CD4-positive, CD25-positive, alpha-beta regulatory T cell (primary cell): ENCODE measurements around the gene PHTF2. TPM values are rescaled to one million over a fixed set of nuclear protein-coding genes. Genes with fewer than 3 reads are reported as not detected.
"Not testable (repeated sequence)": the region's sequence is repeated elsewhere in the genome, so short reads cannot be mapped to it uniquely, and the experiment has no call there.

Experiments
- ATAC-seq, 2 donors: fragments of 150-1000 bp; cut with Tn5 transposase; one replicate each; pipeline ENCODE4 v1.10.0; 2021; ENCODE audit warnings: low read depth in 2 of 2, moderate number of reproducible peaks in 2 of 2, moderate library complexity in 1 of 2
- DNase-seq, 3 donors: peaks; one replicate each; pipeline versions ENCODE4 v3.0.0 to v3.0.0-alpha.2; 2012 to 2022; ENCODE audit warnings: mixed read lengths in 1 of 3
- H3K27ac ChIP-seq: one replicate; pipeline ENCODE4 v1.7.0; 2013; ENCODE audit warnings: mild to moderate bottlenecking, low read length; ENCODE audit not compliant: insufficient read depth, poor library complexity, severe bottlenecking
- H3K27me3 ChIP-seq: one replicate; pipeline ENCODE4 v1.7.0; 2013; ENCODE audit warnings: low read length; ENCODE audit not compliant: control insufficient read depth, insufficient read depth
- H3K36me3 ChIP-seq: one replicate; pipeline ENCODE4 v1.7.0; 2013; ENCODE audit warnings: mild to moderate bottlenecking, low read length, moderate library complexity; ENCODE audit not compliant: control insufficient read depth, insufficient read depth
- H3K4me1 ChIP-seq: 2 replicates; pipeline ENCODE4 v1.7.0; 2013; ENCODE audit warnings: mild to moderate bottlenecking, low read length; ENCODE audit not compliant: insufficient read depth, control insufficient read depth, poor library complexity, severe bottlenecking
- H3K4me3 ChIP-seq: one replicate; pipeline ENCODE4 v1.7.0; 2013; ENCODE audit warnings: low read depth, mild to moderate bottlenecking, low read length, moderate library complexity
- H3K9me3 ChIP-seq, 2 experiments: 1 replicate in 1 of 2; 2 replicates in 1 of 2; pipeline ENCODE4 v1.7.0; 2013; ENCODE audit warnings: low read length in 2 of 2, mild to moderate bottlenecking in 1 of 2, moderate library complexity in 1 of 2; ENCODE audit not compliant: control insufficient read depth in 2 of 2
- H3K27ac Mint-ChIP-seq, 3 donors: one replicate each; pipeline ENCODE4 v1.8.0; 2020 to 2022; ENCODE audit warnings: mild to moderate bottlenecking in 3 of 3, mixed read lengths in 3 of 3, moderate library complexity in 2 of 3
- H3K27me3 Mint-ChIP-seq: one replicate; pipeline ENCODE4 v1.8.0; 2022; ENCODE audit warnings: mild to moderate bottlenecking, mixed read lengths
- H3K36me3 Mint-ChIP-seq: one replicate; pipeline ENCODE4 v1.8.0; 2020; ENCODE audit warnings: mixed read lengths
- H3K4me1 Mint-ChIP-seq, 4 donors: one replicate each; pipeline ENCODE4 v1.8.0; 2020 to 2022; ENCODE audit warnings: mixed read lengths in 4 of 4, mild to moderate bottlenecking in 1 of 4
- H3K4me3 Mint-ChIP-seq, 4 donors: one replicate each; pipeline ENCODE4 v1.8.0; 2020 to 2022; ENCODE audit warnings: mild to moderate bottlenecking in 4 of 4, mixed read lengths in 4 of 4, moderate library complexity in 3 of 4
- H3K9me3 Mint-ChIP-seq, 7 donors: one replicate each; pipeline ENCODE4 v1.8.0; 2020 to 2022; ENCODE audit warnings: mixed read lengths in 7 of 7, mild to moderate bottlenecking in 3 of 7, moderate library complexity in 2 of 7
- polyA plus RNA-seq, 4 donors: library from polyadenylated mRNA; unstranded; fragments of 300-500 nt; fragmentation: Illumina TruSeq; gene quantifications; one replicate each; pipeline ENCODE4 v1.2.3, GENCODE V29; 2021
- total RNA-seq: library from RNA; stranded (reverse); gene quantifications from one replicate; pipeline ENCODE4 v1.2.3, GENCODE V29; 2022

Gene PHTF2
- total and polyA plus RNA-seq, 5 donors from 2014 or later = 25.0 to 77.9 (median 28.9) TPM

- Histone ChIP-seq H3K27ac (no peak overlapping the region), H3K9me3 (no peaks in the 10 kb centered on the region), H3K4me3 (no peak overlapping the region), H3K4me1 (no peaks in the 10 kb centered on the region), H3K27me3 (no peaks in the 10 kb centered on the region), H3K36me3 (peaks cover 30% of the 10 kb centered on the region)
- DNase-seq (no peak), ATAC-seq (no peak)
- H3K36me3 Mint-ChIP-seq = peaks cover 39% of the 10 kb centered on the region
- H3K27ac Mint-ChIP-seq = peak overlapping the region in 2 of 3 donors; percentile 24 to 26
- no peaks in the 10 kb centered on the region for H3K27me3 Mint-ChIP-seq
- peaks cover 9 to 23% (median 11%) of the 10 kb centered on the region in 4 donors for H3K4me1 Mint-ChIP-seq
- peaks cover 0 to 6% (median 0%) of the 10 kb centered on the region in 7 donors for H3K9me3 Mint-ChIP-seq
- H3K4me3 Mint-ChIP-seq = no peak overlapping the region
Measured at GRCh38 chr7:77783545-77783944, 15.0 kb upstream of the PHTF2 start.

GRCh38 chr7:77784426-77784825 is 14.1 kb upstream of the PHTF2 start:
- not testable (repeated sequence) for H3K27me3 ChIP-seq, H3K4me3 ChIP-seq, DNase-seq, H3K4me1 ChIP-seq, H3K27me3 Mint-ChIP-seq, H3K9me3 ChIP-seq, H3K27ac Mint-ChIP-seq, H3K27ac ChIP-seq, ATAC-seq, H3K4me3 Mint-ChIP-seq, H3K9me3 Mint-ChIP-seq
- peaks cover 37% of the 10 kb centered on the region for H3K36me3 Mint-ChIP-seq
- H3K36me3 ChIP-seq = peaks cover 23% of the 10 kb centered on the region
- peaks cover 10 to 23% (median 16%) of the 10 kb centered on the region in 4 donors for H3K4me1 Mint-ChIP-seq

- no peaks in the 10 kb centered on the region for H3K4me1 ChIP-seq
- ATAC-seq = no peak
- H3K27ac ChIP-seq = no peak overlapping the region
- peaks cover 13% of the 10 kb centered on the region for H3K36me3 ChIP-seq
- DNase-seq = no peak
- H3K4me3 ChIP-seq = no peak overlapping the region
- H3K27me3 ChIP-seq = no peaks in the 10 kb centered on the region
- H3K36me3 Mint-ChIP-seq = peaks cover 30% of the 10 kb centered on the region
- H3K27me3 Mint-ChIP-seq = no peaks in the 10 kb centered on the region
- H3K27ac Mint-ChIP-seq = peak overlapping the region in 1 of 3 donors; percentile 55
- H3K9me3 ChIP-seq = no peaks in the 10 kb centered on the region
- H3K9me3 Mint-ChIP-seq = peaks cover 0 to 6% (median 0%) of the 10 kb centered on the region in 7 donors
- H3K4me3 Mint-ChIP-seq = no peak overlapping the region
- peaks cover 10 to 16% (median 13%) of the 10 kb centered on the region in 4 donors for H3K4me1 Mint-ChIP-seq
Measured at GRCh38 chr7:77786018-77786417, 12.6 kb upstream of the PHTF2 start.

- ATAC-seq (no peak), DNase-seq (no peak)
- H3K36me3 Mint-ChIP-seq = peaks cover 28% of the 10 kb centered on the region
- H3K4me3 Mint-ChIP-seq = no peak overlapping the region
- H3K4me1 ChIP-seq = no peaks in the 10 kb centered on the region
- peaks cover 14% of the 10 kb centered on the region for H3K36me3 ChIP-seq
- no peak overlapping the region for H3K4me3 ChIP-seq
- H3K27me3 ChIP-seq = no peaks in the 10 kb centered on the region
- no peak overlapping the region for H3K27ac ChIP-seq
- peak overlapping the region in 2 of 3 donors; percentile 55 to 91 for H3K27ac Mint-ChIP-seq
- no peaks in the 10 kb centered on the region for H3K9me3 ChIP-seq
- H3K27me3 Mint-ChIP-seq = no peaks in the 10 kb centered on the region
- H3K9me3 Mint-ChIP-seq = peaks cover 0 to 6% (median 0%) of the 10 kb centered on the region in 7 donors
- H3K4me1 Mint-ChIP-seq = peaks cover 9 to 16% (median 12%) of the 10 kb centered on the region in 4 donors
Measured at GRCh38 chr7:77786741-77787140, 11.8 kb upstream of the PHTF2 start.

GRCh38 chr7:77788327-77788902 is 10.2 kb upstream of the PHTF2 start:
- no peaks in the 10 kb centered on the region for H3K4me1 ChIP-seq
- Mint-ChIP-seq H3K4me1 (peaks cover 10 to 14% (median 13%) of the 10 kb centered on the region in 4 donors), H3K36me3 (peaks cover 21% of the 10 kb centered on the region), H3K4me3 (no peak overlapping the region), H3K27me3 (no peaks in the 10 kb centered on the region), H3K9me3 (peaks cover 0 to 6% (median 0%) of the 10 kb centered on the region in 7 donors), H3K27ac (peak overlapping the region in 1 of 3 donors; percentile 29)
- no peaks in the 10 kb centered on the region for H3K9me3 ChIP-seq
- H3K36me3 ChIP-seq = peaks cover 10% of the 10 kb centered on the region
- DNase-seq (no peak), ATAC-seq (no peak)
- no peak overlapping the region for H3K27ac ChIP-seq
- no peaks in the 10 kb centered on the region for H3K27me3 ChIP-seq
- no peak overlapping the region for H3K4me3 ChIP-seq

- Mint-ChIP-seq H3K9me3 (no peaks in the 10 kb centered on the region), H3K4me3 (no peak overlapping the region), H3K27me3 (no peaks in the 10 kb centered on the region), H3K4me1 (peaks cover 14 to 34% (median 30%) of the 10 kb centered on the region in 4 donors), H3K27ac (peak overlapping the region in 1 of 3 donors; percentile 5), H3K36me3 (peaks cover 12% of the 10 kb centered on the region)
- Histone ChIP-seq H3K4me1 (peaks cover 5% of the 10 kb centered on the region), H3K9me3 (no peaks in the 10 kb centered on the region), H3K27me3 (no peaks in the 10 kb centered on the region), H3K27ac (no peak overlapping the region), H3K4me3 (no peak overlapping the region), H3K36me3 (peaks cover 10% of the 10 kb centered on the region)
- DNase-seq (no peak), ATAC-seq (no peak)
Measured at GRCh38 chr7:77791336-77791735, 7.2 kb upstream of the PHTF2 start.

- ATAC-seq (no peak), DNase-seq (no peak)
- no peaks in the 10 kb centered on the region for H3K9me3 Mint-ChIP-seq
- no peaks in the 10 kb centered on the region for H3K9me3 ChIP-seq
- peaks cover 11% of the 10 kb centered on the region for H3K4me1 ChIP-seq
- peak overlapping the region; percentile 29 for H3K27ac ChIP-seq
- H3K36me3 ChIP-seq = peaks cover 10% of the 10 kb centered on the region
- peaks cover 18 to 40% (median 35%) of the 10 kb centered on the region in 4 donors for H3K4me1 Mint-ChIP-seq
- no peak overlapping the region for H3K4me3 ChIP-seq
- H3K27me3 ChIP-seq = no peaks in the 10 kb centered on the region
- no peak overlapping the region for H3K4me3 Mint-ChIP-seq
- H3K27me3 Mint-ChIP-seq = no peaks in the 10 kb centered on the region
- peaks cover 12% of the 10 kb centered on the region for H3K36me3 Mint-ChIP-seq
- H3K27ac Mint-ChIP-seq = no peak overlapping the region
Measured at GRCh38 chr7:77791956-77792355, 6.6 kb upstream of the PHTF2 start.

- Histone ChIP-seq H3K27me3 (no peaks in the 10 kb centered on the region), H3K9me3 (no peaks in the 10 kb centered on the region), H3K4me3 (no peak overlapping the region), H3K27ac (no peak overlapping the region), H3K36me3 (peaks cover 10% of the 10 kb centered on the region), H3K4me1 (peaks cover 19% of the 10 kb centered on the region)
- H3K36me3 Mint-ChIP-seq = peaks cover 12% of the 10 kb centered on the region
- H3K27ac Mint-ChIP-seq = peak overlapping the region in 1 of 3 donors; percentile 11
- no peak for DNase-seq
- no peaks in the 10 kb centered on the region for H3K27me3 Mint-ChIP-seq
- peaks cover 18 to 51% (median 43%) of the 10 kb centered on the region in 4 donors for H3K4me1 Mint-ChIP-seq
- ATAC-seq = no peak
- peak overlapping the region in 3 of 4 donors; percentile 6 to 22 (median 13) for H3K4me3 Mint-ChIP-seq
- H3K9me3 Mint-ChIP-seq = no peaks in the 10 kb centered on the region
Measured at GRCh38 chr7:77794000-77794399, 4.6 kb upstream of the PHTF2 start.
